WTC11 (cell line): ENCODE data around the gene HTRA2. TPM values are rescaled to one million over a fixed set of nuclear protein-coding genes. Genes with fewer than 3 reads are reported as not detected.

Source experiments
- ATAC-seq: fragments of 200-7000 bp; cut with Tn5 transposase; 2 replicates; pipeline ENCODE4 v1.10.0; 2021; ENCODE audit warnings: mild to moderate bottlenecking, moderate library complexity
- CTCF ChIA-PET: fragments of 300-600 bp; sonication (Branson Sonifier 250); formaldehyde crosslinking; loops from one replicate; lab custom pipeline; 2021; ENCODE audit warnings: antibody characterized with exemption; lab: Charles Lee
- POLR2A ChIA-PET: fragments of 350-600 bp; sonication (Branson Sonifier 250); formaldehyde crosslinking; loops from one replicate; lab custom pipeline; 2021; ENCODE audit warnings: antibody characterized with exemption; lab: Charles Lee
- DNase-seq: peaks from one replicate; pipeline ENCODE4 v3.0.0; 2021; ENCODE audit warnings: low spot score
- H3K27ac Mint-ChIP-seq: 2 replicates; pipeline ENCODE4 v1.8.0; 2021; ENCODE audit warnings: mixed read lengths
- H3K27me3 Mint-ChIP-seq: 2 replicates; pipeline ENCODE4 v1.8.0; 2021; ENCODE audit warnings: low read depth, mild to moderate bottlenecking, moderate library complexity, mixed read lengths
- H3K36me3 Mint-ChIP-seq: 2 replicates; pipeline ENCODE4 v1.8.0; 2021; ENCODE audit warnings: mixed read lengths
- H3K4me1 Mint-ChIP-seq: 2 replicates; pipeline ENCODE4 v1.8.0; 2022; ENCODE audit warnings: mixed read lengths
- H3K4me3 Mint-ChIP-seq: 2 replicates; pipeline ENCODE4 v1.8.0; 2021; ENCODE audit warnings: mild to moderate bottlenecking, moderate library complexity, mixed read lengths
- H3K9me3 Mint-ChIP-seq: 2 replicates; pipeline ENCODE4 v1.8.0; 2021; ENCODE audit warnings: mixed read lengths
- ATF1 ChIP-seq: sonication (generic); formaldehyde crosslinking; IDR thresholded peaks from 2 replicates; pipeline ENCODE4 v1.8.1; 2023; ENCODE audit warnings: mild to moderate bottlenecking, moderate library complexity, missing genetic modification reagents
- CREM ChIP-seq: sonication (generic); formaldehyde crosslinking; IDR thresholded peaks from 2 replicates; pipeline ENCODE4 v1.8.1; 2022; ENCODE audit warnings: mild to moderate bottlenecking, missing genetic modification reagents, moderate library complexity
- E2F5 ChIP-seq: sonication (generic); formaldehyde crosslinking; IDR thresholded peaks from 2 replicates; pipeline ENCODE4 v1.8.1; 2022; ENCODE audit warnings: mild to moderate bottlenecking, moderate library complexity, missing genetic modification reagents
- ELF4 ChIP-seq: sonication (generic); formaldehyde crosslinking; IDR thresholded peaks from 2 replicates; pipeline ENCODE4 v1.8.1; 2022; ENCODE audit warnings: low read depth, mild to moderate bottlenecking, moderate library complexity, missing genetic modification reagents
- HMGXB4 ChIP-seq: sonication (generic); formaldehyde crosslinking; IDR thresholded peaks from 2 replicates; pipeline ENCODE4 v1.8.1; 2023; ENCODE audit warnings: mild to moderate bottlenecking, moderate library complexity, missing genetic modification reagents
- MXD4 ChIP-seq: fragments of 250-450 bp; sonication (Bioruptor Pico); IDR thresholded peaks from 2 replicates; pipeline ENCODE4 v1.8.0; 2021; ENCODE audit warnings: mild to moderate bottlenecking, moderate library complexity, borderline replicate concordance
- NFATC4 ChIP-seq: fragments of 250-450 bp; sonication (Bioruptor Pico); IDR thresholded peaks from 2 replicates; pipeline ENCODE4 v1.9.0; 2021; ENCODE audit warnings: mild to moderate bottlenecking
- NR3C1 ChIP-seq: sonication (generic); formaldehyde crosslinking; conservative IDR thresholded peaks from 2 replicates; pipeline ENCODE4 v1.8.1; 2023; ENCODE audit warnings: low read depth, mild to moderate bottlenecking, missing genetic modification reagents
- STAT6 ChIP-seq: sonication (generic); formaldehyde crosslinking; conservative IDR thresholded peaks from 2 replicates; pipeline ENCODE4 v1.8.1; 2023; ENCODE audit warnings: mild to moderate bottlenecking, low read depth, missing genetic modification reagents, moderate library complexity
- TEAD1 ChIP-seq: sonication (generic); formaldehyde crosslinking; IDR thresholded peaks from 2 replicates; pipeline ENCODE4 v1.8.0; 2022; ENCODE audit warnings: mild to moderate bottlenecking, missing genetic modification reagents
- ZNF263 ChIP-seq: sonication (generic); formaldehyde crosslinking; IDR thresholded peaks from 2 replicates; pipeline ENCODE4 v1.8.1; 2022; ENCODE audit warnings: low read depth, mild to moderate bottlenecking, moderate library complexity, missing genetic modification reagents
- total RNA-seq: library from RNA; stranded (reverse); gene quantifications from 3 replicates; pipeline ENCODE4 v1.2.3, GENCODE V29; 2021
- TF ChIP-seq, protein P1 (sequence below): fragments of 250-450 bp; sonication (Bioruptor Pico); IDR thresholded peaks from 2 replicates; pipeline ENCODE4 v1.9.0; 2021; ENCODE audit warnings: mild to moderate bottlenecking, borderline replicate concordance
- TF ChIP-seq, protein P2 (sequence below): sonication (generic); formaldehyde crosslinking; IDR thresholded peaks from 2 replicates; pipeline ENCODE4 v1.8.0; 2022; ENCODE audit warnings: mild to moderate bottlenecking, missing genetic modification reagents
- TF ChIP-seq, protein P3 (sequence below): sonication (generic); formaldehyde crosslinking; IDR thresholded peaks from 2 replicates; pipeline ENCODE4 v1.8.0; 2022; ENCODE audit warnings: mild to moderate bottlenecking, missing genetic modification reagents
- TF ChIP-seq, protein P4 (sequence below): sonication (generic); formaldehyde crosslinking; IDR thresholded peaks from 2 replicates; pipeline ENCODE4 v1.8.0; 2023; ENCODE audit warnings: mild to moderate bottlenecking, missing genetic modification reagents
- TF ChIP-seq, protein P5 (sequence below): fragments of 250-450 bp; sonication (Bioruptor Pico); IDR thresholded peaks from 2 replicates; pipeline ENCODE4 v1.9.0; 2021; ENCODE audit warnings: mild to moderate bottlenecking

Gene HTRA2
- total RNA-seq, 1 experiment from 2014 or later = 30.0 TPM

- Mint-ChIP-seq H3K9me3 (no peaks in the 10 kb centered on the region), H3K4me3 (no peak overlapping the region), H3K27ac (no peak overlapping the region), H3K36me3 (no peaks in the 10 kb centered on the region)
- DNase-seq = no peak
- ATAC-seq = no peak
- POLR2A ChIA-PET = no interaction called here
- TF ChIP-seq MXD4 (CRISPR knock-in tag) = no peak
- TF ChIP-seq ELF4 (CRISPR knock-in tag) = no peak
- TF ChIP-seq CREM (CRISPR knock-in tag) = no peak
- TF ChIP-seq, all 79 proteins: peak for 0
- CTCF ChIA-PET = no interaction called here
- Mint-ChIP-seq H3K4me1 (peaks cover 11% of the 10 kb centered on the region), H3K27me3 (peaks cover 5% of the 10 kb centered on the region)
These were observed 51.7 kb downstream of the HTRA2 start for GRCh38 chr2:74581463-74581862.

GRCh38 chr2:74582184-74582583, 52.5 kb downstream of the HTRA2 start:
- Mint-ChIP-seq H3K36me3 (no peaks in the 10 kb centered on the region), H3K27ac (no peak overlapping the region), H3K4me1 (peaks cover 11% of the 10 kb centered on the region), H3K27me3 (peaks cover 5% of the 10 kb centered on the region), H3K9me3 (no peaks in the 10 kb centered on the region), H3K4me3 (no peak overlapping the region)
- ChIA-PET POLR2A (no interaction called here), CTCF (no interaction called here)
- no peak for ATAC-seq
- DNase-seq = no peak
- TF ChIP-seq, protein P1, sequence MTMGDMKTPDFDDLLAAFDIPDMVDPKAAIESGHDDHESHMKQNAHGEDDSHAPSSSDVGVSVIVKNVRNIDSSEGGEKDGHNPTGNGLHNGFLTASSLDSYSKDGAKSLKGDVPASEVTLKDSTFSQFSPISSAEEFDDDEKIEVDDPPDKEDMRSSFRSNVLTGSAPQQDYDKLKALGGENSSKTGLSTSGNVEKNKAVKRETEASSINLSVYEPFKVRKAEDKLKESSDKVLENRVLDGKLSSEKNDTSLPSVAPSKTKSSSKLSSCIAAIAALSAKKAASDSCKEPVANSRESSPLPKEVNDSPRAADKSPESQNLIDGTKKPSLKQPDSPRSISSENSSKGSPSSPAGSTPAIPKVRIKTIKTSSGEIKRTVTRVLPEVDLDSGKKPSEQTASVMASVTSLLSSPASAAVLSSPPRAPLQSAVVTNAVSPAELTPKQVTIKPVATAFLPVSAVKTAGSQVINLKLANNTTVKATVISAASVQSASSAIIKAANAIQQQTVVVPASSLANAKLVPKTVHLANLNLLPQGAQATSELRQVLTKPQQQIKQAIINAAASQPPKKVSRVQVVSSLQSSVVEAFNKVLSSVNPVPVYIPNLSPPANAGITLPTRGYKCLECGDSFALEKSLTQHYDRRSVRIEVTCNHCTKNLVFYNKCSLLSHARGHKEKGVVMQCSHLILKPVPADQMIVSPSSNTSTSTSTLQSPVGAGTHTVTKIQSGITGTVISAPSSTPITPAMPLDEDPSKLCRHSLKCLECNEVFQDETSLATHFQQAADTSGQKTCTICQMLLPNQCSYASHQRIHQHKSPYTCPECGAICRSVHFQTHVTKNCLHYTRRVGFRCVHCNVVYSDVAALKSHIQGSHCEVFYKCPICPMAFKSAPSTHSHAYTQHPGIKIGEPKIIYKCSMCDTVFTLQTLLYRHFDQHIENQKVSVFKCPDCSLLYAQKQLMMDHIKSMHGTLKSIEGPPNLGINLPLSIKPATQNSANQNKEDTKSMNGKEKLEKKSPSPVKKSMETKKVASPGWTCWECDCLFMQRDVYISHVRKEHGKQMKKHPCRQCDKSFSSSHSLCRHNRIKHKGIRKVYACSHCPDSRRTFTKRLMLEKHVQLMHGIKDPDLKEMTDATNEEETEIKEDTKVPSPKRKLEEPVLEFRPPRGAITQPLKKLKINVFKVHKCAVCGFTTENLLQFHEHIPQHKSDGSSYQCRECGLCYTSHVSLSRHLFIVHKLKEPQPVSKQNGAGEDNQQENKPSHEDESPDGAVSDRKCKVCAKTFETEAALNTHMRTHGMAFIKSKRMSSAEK (CRISPR knock-in tag) = no peak
- TF ChIP-seq ZNF263 (CRISPR knock-in tag) (no peak), NR3C1 (no peak), E2F5 (no peak), NFATC4 (CRISPR knock-in tag) (no peak), HMGXB4 (CRISPR knock-in tag) (no peak), STAT6 (CRISPR knock-in tag) (no peak), TEAD1 (CRISPR knock-in tag) (no peak), ATF1 (CRISPR knock-in tag) (no peak)
- TF ChIP-seq, protein P2, sequence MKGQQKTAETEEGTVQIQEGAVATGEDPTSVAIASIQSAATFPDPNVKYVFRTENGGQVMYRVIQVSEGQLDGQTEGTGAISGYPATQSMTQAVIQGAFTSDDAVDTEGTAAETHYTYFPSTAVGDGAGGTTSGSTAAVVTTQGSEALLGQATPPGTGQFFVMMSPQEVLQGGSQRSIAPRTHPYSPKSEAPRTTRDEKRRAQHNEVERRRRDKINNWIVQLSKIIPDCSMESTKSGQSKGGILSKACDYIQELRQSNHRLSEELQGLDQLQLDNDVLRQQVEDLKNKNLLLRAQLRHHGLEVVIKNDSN = no peak
- TF ChIP-seq, protein P3, sequence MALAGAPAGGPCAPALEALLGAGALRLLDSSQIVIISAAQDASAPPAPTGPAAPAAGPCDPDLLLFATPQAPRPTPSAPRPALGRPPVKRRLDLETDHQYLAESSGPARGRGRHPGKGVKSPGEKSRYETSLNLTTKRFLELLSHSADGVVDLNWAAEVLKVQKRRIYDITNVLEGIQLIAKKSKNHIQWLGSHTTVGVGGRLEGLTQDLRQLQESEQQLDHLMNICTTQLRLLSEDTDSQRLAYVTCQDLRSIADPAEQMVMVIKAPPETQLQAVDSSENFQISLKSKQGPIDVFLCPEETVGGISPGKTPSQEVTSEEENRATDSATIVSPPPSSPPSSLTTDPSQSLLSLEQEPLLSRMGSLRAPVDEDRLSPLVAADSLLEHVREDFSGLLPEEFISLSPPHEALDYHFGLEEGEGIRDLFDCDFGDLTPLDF (CRISPR knock-in tag) = no peak
- TF ChIP-seq, protein P4, sequence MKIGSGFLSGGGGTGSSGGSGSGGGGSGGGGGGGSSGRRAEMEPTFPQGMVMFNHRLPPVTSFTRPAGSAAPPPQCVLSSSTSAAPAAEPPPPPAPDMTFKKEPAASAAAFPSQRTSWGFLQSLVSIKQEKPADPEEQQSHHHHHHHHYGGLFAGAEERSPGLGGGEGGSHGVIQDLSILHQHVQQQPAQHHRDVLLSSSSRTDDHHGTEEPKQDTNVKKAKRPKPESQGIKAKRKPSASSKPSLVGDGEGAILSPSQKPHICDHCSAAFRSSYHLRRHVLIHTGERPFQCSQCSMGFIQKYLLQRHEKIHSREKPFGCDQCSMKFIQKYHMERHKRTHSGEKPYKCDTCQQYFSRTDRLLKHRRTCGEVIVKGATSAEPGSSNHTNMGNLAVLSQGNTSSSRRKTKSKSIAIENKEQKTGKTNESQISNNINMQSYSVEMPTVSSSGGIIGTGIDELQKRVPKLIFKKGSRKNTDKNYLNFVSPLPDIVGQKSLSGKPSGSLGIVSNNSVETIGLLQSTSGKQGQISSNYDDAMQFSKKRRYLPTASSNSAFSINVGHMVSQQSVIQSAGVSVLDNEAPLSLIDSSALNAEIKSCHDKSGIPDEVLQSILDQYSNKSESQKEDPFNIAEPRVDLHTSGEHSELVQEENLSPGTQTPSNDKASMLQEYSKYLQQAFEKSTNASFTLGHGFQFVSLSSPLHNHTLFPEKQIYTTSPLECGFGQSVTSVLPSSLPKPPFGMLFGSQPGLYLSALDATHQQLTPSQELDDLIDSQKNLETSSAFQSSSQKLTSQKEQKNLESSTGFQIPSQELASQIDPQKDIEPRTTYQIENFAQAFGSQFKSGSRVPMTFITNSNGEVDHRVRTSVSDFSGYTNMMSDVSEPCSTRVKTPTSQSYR (CRISPR knock-in tag) = no peak
- TF ChIP-seq, protein P5, sequence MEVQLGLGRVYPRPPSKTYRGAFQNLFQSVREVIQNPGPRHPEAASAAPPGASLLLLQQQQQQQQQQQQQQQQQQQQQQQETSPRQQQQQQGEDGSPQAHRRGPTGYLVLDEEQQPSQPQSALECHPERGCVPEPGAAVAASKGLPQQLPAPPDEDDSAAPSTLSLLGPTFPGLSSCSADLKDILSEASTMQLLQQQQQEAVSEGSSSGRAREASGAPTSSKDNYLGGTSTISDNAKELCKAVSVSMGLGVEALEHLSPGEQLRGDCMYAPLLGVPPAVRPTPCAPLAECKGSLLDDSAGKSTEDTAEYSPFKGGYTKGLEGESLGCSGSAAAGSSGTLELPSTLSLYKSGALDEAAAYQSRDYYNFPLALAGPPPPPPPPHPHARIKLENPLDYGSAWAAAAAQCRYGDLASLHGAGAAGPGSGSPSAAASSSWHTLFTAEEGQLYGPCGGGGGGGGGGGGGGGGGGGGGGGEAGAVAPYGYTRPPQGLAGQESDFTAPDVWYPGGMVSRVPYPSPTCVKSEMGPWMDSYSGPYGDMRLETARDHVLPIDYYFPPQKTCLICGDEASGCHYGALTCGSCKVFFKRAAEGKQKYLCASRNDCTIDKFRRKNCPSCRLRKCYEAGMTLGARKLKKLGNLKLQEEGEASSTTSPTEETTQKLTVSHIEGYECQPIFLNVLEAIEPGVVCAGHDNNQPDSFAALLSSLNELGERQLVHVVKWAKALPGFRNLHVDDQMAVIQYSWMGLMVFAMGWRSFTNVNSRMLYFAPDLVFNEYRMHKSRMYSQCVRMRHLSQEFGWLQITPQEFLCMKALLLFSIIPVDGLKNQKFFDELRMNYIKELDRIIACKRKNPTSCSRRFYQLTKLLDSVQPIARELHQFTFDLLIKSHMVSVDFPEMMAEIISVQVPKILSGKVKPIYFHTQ (CRISPR knock-in tag) = no peak
